GM19193 (cell line): ENCODE measurements around the gene CRABP2.

Experiments
- POLR2A ChIP-seq: IDR thresholded peaks from 4 replicates; pipeline ENCODE4 v1.6.1; 2011; ENCODE audit not compliant: insufficient read depth, insufficient read length; ENCODE audit errors: extremely low read depth

Gene CRABP2

DNA sequence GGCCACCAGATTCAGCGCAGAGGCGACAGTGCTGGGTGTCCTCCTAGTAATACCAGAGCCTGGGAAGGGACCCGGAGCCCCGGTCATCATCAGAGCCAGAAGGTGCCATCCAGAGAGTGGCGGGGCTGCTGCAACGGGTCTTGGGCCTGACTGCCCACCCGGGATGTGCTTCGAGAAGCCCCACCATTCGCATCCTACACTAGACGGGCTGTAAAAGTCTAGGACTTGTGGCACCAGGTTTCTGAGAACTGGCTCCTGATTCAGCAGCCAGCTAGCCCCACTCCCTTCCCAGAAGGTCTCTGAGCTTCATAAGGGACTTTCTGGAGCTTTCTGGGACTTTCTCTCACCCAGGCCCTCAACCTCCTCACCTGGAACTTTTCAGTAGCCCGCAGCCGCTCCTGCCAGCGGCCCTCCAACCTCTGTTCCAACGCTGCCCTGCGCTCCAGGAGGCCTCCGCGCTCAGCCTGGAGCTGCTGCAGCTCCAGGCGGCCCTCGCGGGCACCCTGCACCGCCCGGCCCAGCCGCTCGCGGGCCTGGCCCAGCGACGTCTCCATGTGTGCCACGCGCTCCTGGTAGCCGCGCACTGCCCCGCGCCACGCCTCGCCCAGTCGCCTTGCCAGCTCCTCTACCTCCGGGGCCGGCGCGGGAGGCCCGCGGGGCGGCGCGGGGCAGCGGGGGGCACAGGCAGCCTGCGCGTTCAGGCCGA, 29.1 kb downstream of the CRABP2 start:
- no peak for TF ChIP-seq POLR2A

DNA sequence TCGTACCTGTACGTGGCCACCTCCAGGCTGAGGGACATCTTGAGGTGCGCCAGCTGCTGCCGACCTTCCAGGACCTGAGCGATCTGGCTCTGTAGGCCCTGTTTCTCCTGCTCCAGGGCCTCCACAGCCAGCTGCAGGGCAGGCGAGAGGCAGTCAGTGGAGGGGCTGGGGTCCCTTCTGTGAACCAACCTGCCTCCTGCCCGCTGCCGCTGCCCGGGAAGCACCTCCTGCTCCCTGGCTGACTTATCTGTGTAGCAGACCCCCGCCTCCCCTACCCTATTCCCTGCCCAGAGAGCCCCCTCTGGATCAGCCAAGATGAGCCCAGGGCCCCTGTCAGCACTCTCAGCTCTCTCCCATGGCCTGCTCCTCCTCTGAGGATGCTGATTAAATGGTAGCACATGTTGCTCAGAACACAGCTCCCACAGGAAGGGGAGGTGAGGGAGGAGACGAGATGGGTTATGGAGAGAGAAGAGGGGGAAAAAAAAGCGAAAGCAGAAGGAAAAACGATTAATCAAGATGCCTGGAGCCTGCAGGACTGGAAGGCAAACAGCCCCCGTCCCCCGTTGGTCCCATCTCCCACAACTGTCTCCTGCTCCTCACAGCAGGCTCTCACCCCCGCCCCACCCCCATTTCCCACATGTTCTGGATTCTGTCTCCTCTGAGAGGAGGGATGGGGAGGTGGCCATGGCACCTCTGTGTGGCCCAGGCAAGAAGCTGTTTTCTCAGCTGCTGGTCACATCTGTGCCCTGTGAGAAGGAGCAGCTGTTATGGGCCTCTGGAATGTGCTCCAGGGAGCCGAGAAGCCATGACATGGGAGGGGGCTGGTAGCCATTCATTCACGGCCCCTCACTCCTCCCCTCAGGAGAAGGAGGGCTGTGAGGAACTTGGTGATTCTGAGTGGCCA, 29.9 kb downstream of the CRABP2 start:
- no peak for TF ChIP-seq POLR2A

DNA sequence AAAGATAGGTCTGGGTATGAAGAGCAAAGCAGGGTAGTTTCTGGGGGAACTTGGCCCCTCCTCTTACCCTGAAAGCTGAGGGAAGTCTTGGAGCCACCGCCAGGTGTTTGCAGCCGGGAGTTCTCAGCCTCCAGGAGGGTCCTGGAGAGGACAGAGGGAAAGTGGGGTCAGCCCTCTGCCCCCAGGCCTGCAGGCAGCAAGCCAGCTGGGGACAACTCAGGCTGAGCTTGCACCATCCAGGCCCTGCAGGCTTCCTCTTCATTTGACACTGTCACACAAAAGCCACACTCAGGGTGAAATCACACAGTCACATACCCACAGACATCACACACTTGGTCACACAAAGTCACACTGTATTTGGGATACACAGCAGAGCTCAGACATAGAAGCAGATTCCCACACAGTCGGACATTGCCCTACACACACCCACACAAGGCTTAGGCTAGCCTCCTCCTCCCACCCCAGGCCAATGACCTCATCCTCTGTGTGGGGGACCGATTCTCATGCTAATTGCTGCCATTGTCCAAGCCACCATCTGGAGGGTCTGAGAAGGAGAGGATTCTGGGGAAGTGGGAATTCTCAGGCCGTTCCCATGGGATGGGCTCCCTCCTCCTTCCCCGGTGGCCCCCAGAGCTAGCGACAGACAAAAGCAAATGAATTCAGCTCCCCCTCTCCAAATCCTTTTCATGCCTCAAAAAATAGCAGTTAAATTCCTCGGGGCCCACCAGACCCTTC, 31.8 kb downstream of the CRABP2 start:
- TF ChIP-seq POLR2A = no peak

DNA sequence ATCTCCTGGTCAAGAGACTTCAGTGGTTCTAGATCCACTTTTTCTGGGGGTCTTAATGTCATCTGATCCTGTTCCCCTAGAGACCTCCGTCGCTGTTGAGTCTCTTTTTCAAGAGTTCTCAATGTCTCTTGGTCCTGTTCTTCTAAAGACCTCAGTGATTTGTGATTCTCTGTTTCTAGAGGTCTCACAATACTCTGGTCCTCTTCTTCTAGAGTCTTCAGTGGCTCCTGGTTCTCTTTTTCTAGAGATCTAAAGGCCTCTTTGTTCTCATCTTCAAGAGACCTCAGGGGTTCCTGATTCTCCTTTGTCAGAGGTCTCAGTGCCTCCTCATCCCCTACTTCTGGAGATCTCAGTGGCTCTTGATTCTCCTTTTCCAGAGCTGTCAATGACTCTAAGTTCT, 33.6 kb downstream of the CRABP2 start:
- TF ChIP-seq POLR2A = no peak

DNA sequence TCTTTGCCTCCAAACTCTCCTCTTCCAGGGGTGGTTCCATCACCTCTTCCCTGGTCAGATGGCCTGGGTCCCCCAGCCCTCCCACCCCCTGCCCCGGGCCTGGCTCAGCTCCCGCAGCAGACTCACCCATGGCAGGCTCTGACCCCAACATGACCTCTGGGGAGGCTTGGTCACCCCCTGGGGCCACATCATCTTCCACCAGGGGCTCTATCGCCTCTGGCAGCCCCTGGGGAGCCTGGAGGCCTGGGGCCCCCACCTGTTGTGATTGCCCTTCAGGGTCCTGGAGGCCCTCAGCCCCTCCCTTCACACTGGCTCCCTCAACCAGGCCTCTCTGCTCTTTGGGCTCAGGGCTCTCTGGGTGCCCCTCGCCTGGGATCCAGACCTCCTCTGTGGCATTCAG, 34.6 kb downstream of the CRABP2 start:
- TF ChIP-seq POLR2A = no peak

DNA sequence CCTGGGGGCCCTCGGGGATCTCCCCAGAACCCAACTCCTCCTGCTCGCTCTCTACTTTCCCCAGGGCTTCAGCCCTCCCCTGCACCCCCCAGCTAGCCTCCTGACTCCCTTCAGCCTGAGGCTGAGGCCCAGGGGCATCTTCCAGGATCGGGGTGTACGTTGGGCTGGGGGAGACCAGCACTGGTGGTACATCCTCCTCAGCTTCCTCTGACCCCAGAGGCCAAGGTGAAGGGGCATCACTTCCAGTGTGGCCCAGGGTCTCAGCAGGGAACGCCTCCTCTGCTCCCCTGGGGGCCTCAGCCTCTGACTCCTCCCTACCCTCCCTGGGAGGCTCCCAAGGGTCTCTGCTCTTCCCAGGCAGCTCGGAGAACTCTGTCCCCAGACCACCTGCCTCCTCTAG, 35.0 kb downstream of the CRABP2 start:
- no peak for TF ChIP-seq POLR2A

DNA sequence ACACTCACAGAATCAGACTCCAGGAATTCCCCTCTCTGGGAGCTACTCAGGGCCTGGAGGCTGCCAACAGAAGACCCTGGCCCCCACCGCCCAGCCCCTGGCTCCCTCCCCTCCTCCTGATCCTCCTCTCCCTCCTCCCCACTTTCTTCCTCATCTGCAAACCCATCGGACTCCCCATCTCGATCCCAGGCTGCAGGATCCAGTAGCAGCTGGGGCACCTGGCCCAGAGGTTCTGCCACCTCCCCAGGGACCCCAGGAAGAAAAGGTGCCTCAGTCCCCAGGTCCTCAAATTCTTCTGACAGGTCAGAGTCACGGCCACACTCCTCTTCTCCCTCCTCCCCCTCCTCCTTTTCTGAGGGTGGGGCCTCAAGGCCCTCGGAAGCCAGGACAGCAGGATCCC, 35.6 kb downstream of the CRABP2 start:
- no peak for TF ChIP-seq POLR2A

DNA sequence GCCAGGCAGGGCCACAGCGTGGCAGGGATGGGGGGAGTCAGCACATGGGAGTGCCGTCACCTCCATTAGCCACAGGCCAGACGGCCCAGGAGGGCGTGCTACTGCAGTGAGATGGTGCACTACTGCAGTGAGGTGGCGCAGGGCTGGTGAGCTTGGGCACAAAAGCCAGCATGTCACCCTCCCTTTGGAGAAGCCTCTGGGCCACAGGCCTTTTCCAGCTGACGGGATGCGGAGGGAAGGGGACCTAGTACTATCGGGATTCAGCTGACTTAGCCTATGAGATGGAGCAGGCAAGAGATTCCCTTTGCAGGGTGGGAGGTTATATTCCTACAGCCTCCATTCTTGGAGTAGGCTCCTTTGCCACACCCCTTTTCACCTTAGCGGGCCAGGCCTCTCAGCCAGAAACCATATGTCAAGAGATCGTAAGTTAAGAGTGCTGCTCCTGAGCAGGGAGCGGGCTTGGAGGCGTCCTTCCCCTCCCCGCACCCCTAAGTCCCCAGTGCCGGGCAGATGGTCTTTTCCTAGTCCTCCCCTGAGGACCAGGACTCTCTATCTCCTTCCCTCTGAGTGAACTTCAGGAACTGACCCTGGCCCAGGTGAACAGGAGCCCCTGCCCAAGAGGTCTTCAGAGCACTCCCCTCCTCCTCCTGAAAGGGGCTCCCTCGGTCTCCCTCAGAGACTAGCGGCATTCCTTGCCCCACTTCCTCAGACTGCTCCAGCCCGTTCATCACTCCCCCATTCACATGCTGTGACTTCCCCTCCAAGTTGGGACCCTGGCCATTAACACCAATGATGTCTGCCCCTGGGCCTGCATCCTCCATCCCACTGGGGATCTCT, 36.4 kb downstream of the CRABP2 start:
- no peak for TF ChIP-seq POLR2A

DNA sequence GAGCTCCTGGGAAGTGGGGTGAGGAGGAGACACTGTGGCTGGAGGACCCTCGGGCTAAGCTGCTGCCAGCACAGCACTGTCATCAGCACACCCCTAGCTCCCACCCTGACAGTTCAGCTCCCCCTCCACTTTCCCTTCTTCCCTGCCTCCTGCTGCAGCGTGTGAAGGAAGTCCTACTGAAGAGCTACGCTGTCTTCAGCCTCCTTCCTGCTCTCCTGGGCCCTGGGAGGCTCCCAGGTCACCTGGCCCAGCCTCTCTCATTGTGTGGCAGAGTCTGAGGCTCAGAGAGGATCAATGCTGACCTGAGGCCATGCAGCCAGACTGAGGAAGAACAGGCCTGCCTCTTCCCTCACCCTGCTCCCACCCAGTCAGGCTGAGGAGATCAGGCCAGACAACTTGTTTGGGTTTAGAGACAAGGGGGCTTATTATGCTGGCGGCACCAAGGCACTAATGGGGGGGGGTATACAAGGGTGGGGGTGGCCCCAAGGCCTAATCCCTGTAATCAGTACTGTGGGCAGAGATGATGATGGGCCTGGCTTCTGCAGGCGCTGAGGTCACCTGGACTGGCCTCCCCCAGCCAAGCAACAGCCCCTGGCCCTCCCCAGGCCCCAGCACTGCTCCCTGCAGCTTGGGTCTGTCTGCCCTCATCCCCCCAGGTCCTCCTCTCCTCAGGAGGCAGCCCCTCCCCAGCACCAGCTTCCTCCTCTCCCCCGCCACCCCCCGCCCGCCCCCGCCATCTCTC, 37.2 kb downstream of the CRABP2 start:
- no peak for TF ChIP-seq POLR2A

DNA sequence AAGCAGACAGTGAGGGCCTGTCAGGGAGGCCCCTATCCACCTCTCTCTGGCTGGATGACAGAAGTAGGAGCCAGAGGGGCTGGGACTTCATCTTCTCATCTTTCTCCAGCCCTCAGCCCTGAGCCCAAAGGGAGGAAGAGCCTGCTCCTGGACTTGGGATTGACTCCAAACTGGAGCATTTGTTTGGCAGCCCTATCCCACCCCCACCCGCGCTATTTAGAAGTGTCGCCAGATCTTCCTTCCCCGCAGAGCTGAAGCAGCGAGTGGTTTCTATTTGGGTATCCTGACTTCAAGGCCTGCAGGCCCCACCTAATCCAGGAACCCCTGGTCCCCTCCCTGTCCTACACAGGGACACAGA, 37.8 kb downstream of the CRABP2 start:
- TF ChIP-seq POLR2A = no peak

DNA sequence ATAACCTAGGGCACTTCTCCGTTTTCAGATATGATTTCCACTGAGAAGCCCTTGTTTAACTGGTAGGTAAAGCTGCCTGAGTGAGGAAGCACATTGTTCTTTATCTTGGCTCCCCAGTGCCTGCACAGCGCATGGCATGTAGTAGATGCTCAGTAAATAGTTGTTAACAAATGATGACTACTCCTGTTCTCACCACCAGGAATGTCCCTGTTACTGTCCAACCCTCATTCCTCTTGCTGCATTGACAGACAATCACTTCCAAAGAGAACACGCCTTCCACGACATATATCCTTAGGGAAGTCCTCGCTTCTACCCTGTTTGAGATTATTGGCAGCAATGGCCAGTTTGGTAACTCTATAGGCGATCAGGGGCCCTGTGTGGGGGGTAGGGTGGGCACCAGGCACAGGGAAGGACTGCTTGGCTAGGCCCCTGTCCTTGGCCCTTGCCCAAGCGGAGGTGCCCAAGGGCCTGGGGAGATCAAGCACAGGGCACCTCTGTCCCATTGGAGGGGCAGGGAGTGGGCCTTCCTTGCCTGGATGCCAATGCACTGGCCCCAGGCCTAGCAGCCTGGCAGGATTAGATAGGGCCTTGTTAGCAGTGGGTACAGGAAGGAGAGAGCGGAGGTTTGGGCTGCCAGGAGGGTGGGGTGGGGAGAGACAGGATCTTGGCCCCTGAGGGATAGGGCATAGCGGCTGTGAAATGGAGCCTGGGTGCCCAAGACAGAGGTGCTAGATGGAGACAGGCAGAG, 38.3 kb downstream of the CRABP2 start:
- no peak for TF ChIP-seq POLR2A

DNA sequence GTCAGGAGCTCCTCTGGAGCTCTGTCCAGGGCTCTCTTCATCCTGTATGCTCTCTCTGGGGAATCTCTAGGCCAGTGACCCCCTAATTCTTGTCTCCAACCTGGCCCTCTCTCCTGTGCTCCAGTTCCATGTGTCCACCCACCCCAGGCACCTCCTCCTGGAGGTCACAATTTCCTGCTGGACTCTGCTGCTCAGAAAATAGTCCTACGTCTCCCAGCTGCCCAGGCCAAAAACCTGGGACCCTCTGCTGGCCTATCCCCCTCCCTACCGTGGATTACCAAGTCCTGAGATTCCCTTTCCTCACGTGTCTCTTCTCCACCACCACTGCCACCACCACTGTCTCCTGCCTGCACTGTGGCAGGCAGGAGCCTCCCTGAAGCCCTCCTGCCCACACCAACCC, 39.8 kb downstream of the CRABP2 start:
- no peak for TF ChIP-seq POLR2A

DNA sequence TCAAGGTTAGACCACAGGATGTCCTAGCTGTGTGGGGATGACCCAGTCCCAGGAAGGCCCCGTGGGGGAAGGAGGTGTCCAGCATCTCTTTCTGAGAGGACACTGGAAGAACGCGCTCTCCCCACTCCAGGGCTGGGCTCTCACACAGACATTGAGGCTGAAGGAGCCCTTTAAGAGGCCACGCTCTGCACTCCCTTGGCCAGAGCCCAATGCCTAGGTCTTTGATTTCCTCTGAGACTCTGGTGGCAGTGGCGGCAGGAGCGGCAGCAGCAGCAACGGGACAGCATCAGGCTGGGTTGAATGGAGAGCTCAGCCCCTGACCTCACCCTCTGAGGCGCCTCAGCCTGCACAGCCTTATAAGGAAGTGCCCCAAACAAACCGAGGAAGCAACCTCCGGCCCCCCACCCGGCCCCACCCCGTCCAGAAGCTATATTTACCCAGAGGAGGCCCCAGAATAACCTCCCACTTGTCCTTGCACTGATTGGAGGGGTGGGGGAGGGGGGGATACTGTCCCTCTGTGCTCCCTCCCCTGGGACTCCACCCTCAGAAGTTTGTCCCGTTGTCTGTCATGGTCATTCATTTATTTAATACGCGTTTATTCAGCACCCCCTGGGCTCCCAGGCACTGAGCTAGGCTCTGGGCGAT, 40.5 kb downstream of the CRABP2 start:
- TF ChIP-seq POLR2A = no peak

DNA sequence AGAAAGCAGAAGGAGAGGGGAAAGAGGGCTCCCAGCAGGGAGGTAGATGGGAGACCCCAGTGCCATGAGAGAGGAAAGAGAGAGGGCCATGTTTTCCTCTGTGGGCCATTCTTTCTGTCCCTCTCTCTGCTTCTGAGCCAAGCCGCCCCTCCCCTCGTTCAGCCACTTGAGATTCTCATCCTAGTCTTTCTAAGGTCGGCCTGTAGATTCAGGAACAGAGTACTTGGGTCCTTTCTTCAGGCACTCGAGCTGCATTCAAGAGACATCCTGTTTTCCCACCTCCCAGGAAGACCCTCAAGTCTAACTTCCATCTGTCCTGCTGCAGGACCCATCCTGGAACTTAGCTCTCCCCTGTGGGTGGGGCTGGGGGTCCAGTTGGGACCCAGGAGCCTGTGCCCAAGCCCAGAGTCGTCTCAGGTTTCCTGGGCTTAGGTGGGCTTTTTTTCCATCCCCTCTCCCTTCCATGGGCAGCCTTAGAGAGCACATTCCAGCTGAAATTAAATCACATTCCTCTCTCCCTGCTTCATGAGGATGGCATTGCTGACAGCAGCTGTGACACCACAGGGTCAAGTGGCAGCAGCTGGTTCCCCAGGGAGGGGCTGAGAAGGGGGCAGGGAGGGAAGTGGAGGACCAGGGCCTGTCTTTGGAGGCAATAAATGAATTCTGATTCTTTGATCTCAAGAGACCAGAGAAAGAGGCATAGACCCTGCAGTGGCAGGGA, 41.2 kb downstream of the CRABP2 start:
- TF ChIP-seq POLR2A = no peak
